Smooth muscle cell (in vitro differentiated cells): ENCODE measurements around the gene CDH4. TPM values are rescaled to one million over a fixed set of nuclear protein-coding genes. Genes with fewer than 3 reads are reported as not detected.

ENCODE experiments used
- DNase-seq: peaks from one replicate; lab custom pipeline; 2025; ENCODE audit not compliant: unreplicated experiment; lab: John Stamatoyannopoulos, UW
- H2AFZ ChIP-seq: fragments of 200-600 bp; sonication (generic); 2 replicates; pipeline ENCODE4 v1.6.0; 2016; ENCODE audit warnings: antibody characterized with exemption, low read depth, mild to moderate bottlenecking
- H3F3A ChIP-seq: fragments of 200-600 bp; sonication (generic); 2 replicates; pipeline ENCODE4 v1.6.0; 2017; ENCODE audit warnings: antibody characterized with exemption, low read depth
- H3K27ac ChIP-seq: fragments of 200-600 bp; sonication (generic); 2 replicates; pipeline ENCODE4 v1.5.1; 2016; ENCODE audit warnings: low read depth, mild to moderate bottlenecking
- H3K27me3 ChIP-seq: fragments of 200-600 bp; sonication (generic); 2 replicates; pipeline ENCODE4 v1.6.1; 2016; ENCODE audit warnings: low read depth, mild to moderate bottlenecking
- H3K36me3 ChIP-seq: fragments of 200-600 bp; sonication (generic); 2 replicates; pipeline ENCODE4 v1.5.1; 2016; ENCODE audit warnings: low read depth
- H3K4me1 ChIP-seq: fragments of 200-600 bp; sonication (generic); 2 replicates; pipeline ENCODE4 v1.5.1; 2016; ENCODE audit warnings: low read depth
- H3K4me2 ChIP-seq: fragments of 200-600 bp; sonication (generic); 2 replicates; pipeline ENCODE4 v1.6.0; 2016; ENCODE audit warnings: mild to moderate bottlenecking
- H3K4me3 ChIP-seq: fragments of 200-600 bp; sonication (generic); 2 replicates; pipeline ENCODE4 v1.5.1; 2016; ENCODE audit warnings: mild to moderate bottlenecking
- H3K79me2 ChIP-seq: fragments of 200-600 bp; sonication (generic); 2 replicates; pipeline ENCODE4 v1.6.0; 2016; ENCODE audit warnings: low read depth, mild to moderate bottlenecking
- H3K9ac ChIP-seq: fragments of 200-600 bp; sonication (generic); 2 replicates; pipeline ENCODE4 v1.6.0; 2016; ENCODE audit warnings: low read depth
- H3K9me3 ChIP-seq: fragments of 200-600 bp; sonication (generic); replicated peaks from 2 replicates; pipeline ENCODE4 v1.5.1; 2016; ENCODE audit warnings: low read depth
- H4K20me1 ChIP-seq: fragments of 200-600 bp; sonication (generic); 2 replicates; pipeline ENCODE4 v1.6.0; 2016; ENCODE audit warnings: low read depth
- WGBS: methylation state at CpG from one replicate; pipeline ENCODE4 v1.1.7; 2016; ENCODE audit warnings: low lambda C conversion rate; 5-methylcytosine and 5-hydroxymethylcytosine counted together
- polyA plus RNA-seq: library from polyadenylated mRNA; unstranded; fragments of >200 nt; fragmentation: Nextera tagmentation; extraction: Ambion mirVana; gene quantifications from 2 replicates; pipeline ENCODE4 v1.2.1, GENCODE V29; 2016
- total RNA-seq: library from RNA; depleted of rRNA; stranded (reverse); fragments of >200 nt; gene quantifications from 2 replicates; pipeline ENCODE4 v1.2.3, GENCODE V29; 2014
- TF ChIP-seq, protein P1 (sequence below): fragments of 200-600 bp; sonication (generic); IDR thresholded peaks from 2 replicates; pipeline ENCODE4 v1.5.1; 2017; ENCODE audit warnings: borderline replicate concordance, mild to moderate bottlenecking, antibody characterized with exemption; ENCODE audit not compliant: insufficient read depth, poor library complexity, severe bottlenecking

Gene CDH4
- total and polyA plus RNA-seq, 2 experiments from 2014 or later, result 0.03 to 0.04 TPM

DNA sequence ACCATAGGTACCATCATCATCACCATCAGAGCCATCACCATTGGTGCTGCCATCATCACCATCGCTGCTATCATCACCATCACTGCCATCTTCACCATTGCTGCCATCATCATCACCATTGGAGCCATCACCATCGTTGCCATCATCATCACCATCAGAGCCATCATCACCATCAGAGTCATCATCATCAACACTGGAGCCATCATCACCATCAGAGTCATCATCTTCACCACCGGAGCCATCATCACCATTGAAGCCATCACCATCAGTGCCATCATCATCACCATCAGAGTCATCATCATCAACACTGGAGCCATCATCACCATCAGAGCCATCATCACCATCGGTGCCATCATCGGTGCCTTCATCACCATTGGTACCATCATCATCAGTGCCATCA, 474.9 kb downstream of the CDH4 start:
- TF ChIP-seq, protein P1, sequence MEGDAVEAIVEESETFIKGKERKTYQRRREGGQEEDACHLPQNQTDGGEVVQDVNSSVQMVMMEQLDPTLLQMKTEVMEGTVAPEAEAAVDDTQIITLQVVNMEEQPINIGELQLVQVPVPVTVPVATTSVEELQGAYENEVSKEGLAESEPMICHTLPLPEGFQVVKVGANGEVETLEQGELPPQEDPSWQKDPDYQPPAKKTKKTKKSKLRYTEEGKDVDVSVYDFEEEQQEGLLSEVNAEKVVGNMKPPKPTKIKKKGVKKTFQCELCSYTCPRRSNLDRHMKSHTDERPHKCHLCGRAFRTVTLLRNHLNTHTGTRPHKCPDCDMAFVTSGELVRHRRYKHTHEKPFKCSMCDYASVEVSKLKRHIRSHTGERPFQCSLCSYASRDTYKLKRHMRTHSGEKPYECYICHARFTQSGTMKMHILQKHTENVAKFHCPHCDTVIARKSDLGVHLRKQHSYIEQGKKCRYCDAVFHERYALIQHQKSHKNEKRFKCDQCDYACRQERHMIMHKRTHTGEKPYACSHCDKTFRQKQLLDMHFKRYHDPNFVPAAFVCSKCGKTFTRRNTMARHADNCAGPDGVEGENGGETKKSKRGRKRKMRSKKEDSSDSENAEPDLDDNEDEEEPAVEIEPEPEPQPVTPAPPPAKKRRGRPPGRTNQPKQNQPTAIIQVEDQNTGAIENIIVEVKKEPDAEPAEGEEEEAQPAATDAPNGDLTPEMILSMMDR, result no peak
- no peaks in the 10 kb centered on the region for H4K20me1 ChIP-seq
- H3K27me3 ChIP-seq, result peaks cover 4% of the 10 kb centered on the region
- H3K36me3 ChIP-seq, result no peaks in the 10 kb centered on the region
- no peaks in the 10 kb centered on the region for H3F3A ChIP-seq
- peaks cover 7% of the 10 kb centered on the region for H3K4me1 ChIP-seq
- no peak overlapping the region for H2AFZ ChIP-seq
- H3K4me2 ChIP-seq, result no peak overlapping the region
- H3K4me3 ChIP-seq, result no peak overlapping the region
- no peak for DNase-seq
- H3K79me2 ChIP-seq, result no peaks in the 10 kb centered on the region
- no peaks in the 10 kb centered on the region for H3K9me3 ChIP-seq
- no peak overlapping the region for H3K27ac ChIP-seq
- 95% methylated on average over 5 of the region's 5 CpGs for WGBS
- no peak overlapping the region for H3K9ac ChIP-seq

DNA sequence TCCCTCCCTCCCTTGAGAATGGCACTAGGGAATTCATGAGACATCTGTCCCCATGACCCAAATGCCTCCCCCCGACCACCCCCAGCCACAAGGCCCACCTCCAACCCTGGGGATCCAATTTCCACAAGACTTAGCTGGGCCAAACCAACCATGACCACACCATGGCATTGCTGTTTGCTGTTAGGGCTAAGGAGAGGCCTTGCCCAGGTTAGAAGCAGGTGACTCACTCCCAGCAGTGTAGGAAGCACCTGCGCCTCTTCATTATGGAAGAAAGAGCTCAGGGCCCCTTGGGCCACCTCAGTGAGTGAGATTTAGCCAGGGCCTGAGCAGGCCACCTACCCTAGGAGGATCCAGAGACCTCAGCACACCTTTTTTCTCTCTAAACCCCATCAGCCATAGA, 475.7 kb downstream of the CDH4 start:
- DNase-seq, result no peak
- Histone ChIP-seq H3K27me3 (peaks cover 4% of the 10 kb centered on the region), H3F3A (no peaks in the 10 kb centered on the region), H2AFZ (no peak overlapping the region), H3K4me2 (no peak overlapping the region), H3K4me3 (no peak overlapping the region), H3K36me3 (no peaks in the 10 kb centered on the region), H3K9ac (no peak overlapping the region), H3K79me2 (no peaks in the 10 kb centered on the region), H3K27ac (no peak overlapping the region), H3K4me1 (peaks cover 7% of the 10 kb centered on the region), H4K20me1 (no peaks in the 10 kb centered on the region), H3K9me3 (no peaks in the 10 kb centered on the region)
- TF ChIP-seq, protein P1, result no peak
- 88% methylated on average over 2 of the region's 2 CpGs for WGBS

DNA sequence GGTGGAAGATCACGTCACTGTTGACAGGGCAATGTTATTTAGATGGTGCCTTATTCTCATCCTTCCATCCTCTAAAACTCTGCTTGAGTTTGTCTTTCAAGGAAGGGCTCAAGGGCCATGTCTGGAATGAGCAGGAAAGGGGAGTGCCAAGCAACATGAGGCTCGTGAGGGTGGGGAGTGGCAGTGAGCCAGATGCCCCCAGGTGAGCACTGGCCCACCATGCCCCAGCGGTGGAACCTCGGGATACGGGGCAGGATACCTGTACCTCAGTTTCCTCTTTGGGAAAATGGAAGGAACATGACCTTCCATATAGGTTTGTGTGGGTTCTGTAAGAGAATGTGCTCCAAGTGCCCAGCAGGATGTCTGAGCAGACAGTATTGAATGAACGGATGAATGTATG, 476.3 kb downstream of the CDH4 start:
- Histone ChIP-seq H4K20me1 (no peaks in the 10 kb centered on the region), H3K4me1 (peaks cover 7% of the 10 kb centered on the region), H3K79me2 (no peaks in the 10 kb centered on the region), H3K36me3 (no peaks in the 10 kb centered on the region), H3K9ac (no peak overlapping the region), H3K27me3 (peaks cover 4% of the 10 kb centered on the region), H3F3A (no peaks in the 10 kb centered on the region), H2AFZ (no peak overlapping the region), H3K27ac (no peak overlapping the region), H3K4me3 (no peak overlapping the region), H3K4me2 (no peak overlapping the region), H3K9me3 (no peaks in the 10 kb centered on the region)
- DNase-seq, result no peak
- WGBS, result 92% methylated on average over 6 of the region's 6 CpGs
- TF ChIP-seq, protein P1, result no peak

DNA sequence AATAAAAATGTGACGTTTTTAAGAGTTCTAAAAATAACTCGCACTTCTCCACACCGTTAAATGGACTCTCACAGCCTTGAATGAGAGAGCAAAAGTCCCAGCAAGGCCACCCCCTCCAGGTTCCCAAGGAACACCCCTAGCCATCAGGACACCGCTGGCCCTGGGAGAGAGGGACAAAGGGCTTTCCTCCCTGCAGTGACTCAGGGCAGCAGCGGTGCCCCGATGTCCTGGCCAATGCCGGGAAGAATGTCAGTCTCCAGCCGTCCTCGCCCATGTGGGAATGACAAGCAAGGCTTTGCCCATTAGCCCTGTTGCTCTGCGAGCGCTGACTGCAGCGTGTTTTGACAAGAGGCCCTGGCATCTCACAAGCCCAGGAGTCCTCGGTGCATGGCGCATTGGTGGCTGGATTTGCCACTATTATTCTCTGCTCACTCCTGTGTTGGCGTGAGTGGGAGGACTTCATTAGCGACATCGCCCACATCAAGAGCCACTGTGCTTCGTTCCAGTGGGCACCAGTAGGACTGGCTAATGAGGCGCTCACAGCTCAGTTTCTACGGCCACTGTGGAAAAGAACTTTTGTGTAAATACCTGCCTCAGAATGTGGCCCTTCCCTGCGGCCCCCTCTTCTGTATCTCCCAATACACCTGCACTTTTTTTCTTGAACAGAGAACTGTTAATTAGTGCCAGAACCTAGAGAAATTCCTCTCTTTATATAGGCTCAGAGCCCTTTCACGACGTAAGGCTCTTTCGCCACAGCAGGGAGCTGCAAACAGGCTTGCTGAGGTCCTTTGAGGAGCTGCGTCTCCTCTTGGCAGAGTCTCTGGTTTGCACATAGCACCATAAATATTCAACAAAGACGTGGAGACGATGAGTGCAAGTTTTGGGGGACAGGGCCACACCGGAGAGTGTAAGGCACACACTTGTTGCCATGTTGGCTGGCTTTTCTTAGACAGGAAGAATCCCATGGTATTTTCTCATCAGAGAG, 477.0 kb downstream of the CDH4 start:
- no peak overlapping the region for H3K9ac ChIP-seq
- H3K9me3 ChIP-seq, result no peaks in the 10 kb centered on the region
- H4K20me1 ChIP-seq, result no peaks in the 10 kb centered on the region
- no peak overlapping the region for H3K4me3 ChIP-seq
- H3K27ac ChIP-seq, result no peak overlapping the region
- H3K27me3 ChIP-seq, result peaks cover 4% of the 10 kb centered on the region
- H3K79me2 ChIP-seq, result no peaks in the 10 kb centered on the region
- TF ChIP-seq, protein P1, result no peak
- H3K4me2 ChIP-seq, result no peak overlapping the region
- peaks cover 7% of the 10 kb centered on the region for H3K4me1 ChIP-seq
- no peaks in the 10 kb centered on the region for H3K36me3 ChIP-seq
- no peak for DNase-seq
- 81% methylated on average over 28 of the region's 28 CpGs for WGBS
- no peak overlapping the region for H2AFZ ChIP-seq
- no peaks in the 10 kb centered on the region for H3F3A ChIP-seq
